ENCODE data around the gene SPTBN5. TPM values are rescaled to one million over a fixed set of nuclear protein-coding genes. Genes with fewer than 3 reads are reported as not detected.
A peak's percentile ranks its signal among the peaks of the same experiment; 100 is the strongest.

SPTBN5 gene
- total RNA-seq, 1 experiment from 2014 or later = 1.6 TPM

- DNase-seq (ENCODE audit: low spot score) = peak; percentile 91
Measured at GRCh38 chr15:41904541-41905005, 10.7 kb upstream of the SPTBN5 start.

DNA sequence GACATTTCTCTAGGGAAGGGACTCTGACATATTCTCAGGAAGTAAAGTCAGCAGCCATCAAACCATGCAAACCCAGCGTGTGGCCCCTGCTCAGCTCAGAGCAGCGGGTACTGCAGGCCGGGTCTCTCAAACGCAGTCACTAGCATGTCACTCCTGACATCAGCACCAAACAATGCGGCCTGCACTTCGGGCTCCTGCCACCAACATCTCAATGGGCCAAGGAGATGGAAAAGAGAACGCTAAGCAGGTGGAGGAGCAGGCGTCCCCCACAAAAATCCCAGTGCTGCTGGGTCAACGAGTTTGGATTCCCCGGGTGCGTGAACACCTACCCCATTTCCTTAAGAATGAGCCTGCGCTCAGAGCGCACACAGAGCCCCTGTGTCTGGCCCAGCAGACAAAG, 9.9 kb upstream of the SPTBN5 start:
- DNase-seq (ENCODE audit: low spot score) = no peak

DNA sequence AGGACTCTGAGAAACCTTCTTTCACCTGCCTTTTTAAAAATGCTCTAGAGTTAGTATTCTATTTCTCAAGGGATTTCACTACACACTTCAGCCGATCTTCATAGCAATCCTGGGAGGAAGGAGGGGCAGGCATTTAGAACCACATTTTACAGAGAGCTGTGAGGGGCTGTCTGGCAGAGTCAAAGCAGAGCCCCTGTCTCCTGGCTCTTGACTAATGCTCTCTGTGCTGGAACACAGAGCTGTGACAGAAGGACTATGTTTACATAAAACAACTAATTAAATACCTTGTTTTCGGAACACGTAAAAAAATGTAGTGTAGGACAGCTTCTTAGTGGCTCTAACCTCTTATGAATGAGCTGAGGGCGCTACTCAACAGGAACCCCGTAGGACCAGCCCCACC, 7.6 kb upstream of the SPTBN5 start:
- no peak for DNase-seq (ENCODE audit: low spot score)

GRCh38 chr15:41900526-41901380, 6.9 kb upstream of the SPTBN5 start:
- no peak for DNase-seq (ENCODE audit: low spot score)

GRCh38 chr15:41899854-41900442, 6.1 kb upstream of the SPTBN5 start:
- DNase-seq (ENCODE audit: low spot score) = no peak

DNA sequence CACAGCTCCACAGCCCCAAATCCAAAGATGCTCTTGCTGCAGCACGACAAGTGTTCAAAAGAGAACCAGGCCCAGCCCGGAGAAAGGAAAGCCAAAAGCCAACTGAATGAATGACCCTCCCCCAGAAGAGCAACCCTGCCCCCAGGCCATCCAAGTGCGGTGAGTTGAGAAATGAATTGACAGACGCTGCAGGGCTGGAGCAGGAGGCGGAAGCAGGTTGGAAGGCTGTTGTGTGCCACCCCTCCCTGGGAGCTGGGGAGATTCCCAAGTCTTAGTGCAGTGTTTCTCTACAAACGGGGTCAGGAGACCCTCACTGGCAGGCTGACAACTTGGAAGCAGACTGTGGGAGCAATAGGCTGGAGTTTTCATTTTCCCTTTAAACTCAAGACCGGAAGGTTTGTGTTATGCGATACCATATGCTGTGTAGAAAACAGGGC, 3.5 kb upstream of the SPTBN5 start:
- DNase-seq (ENCODE audit: low spot score) = no peak

GRCh38 chr15:41896566-41896965, 2.7 kb upstream of the SPTBN5 start:
- no peak for DNase-seq (ENCODE audit: low spot score)

- no peak for DNase-seq (ENCODE audit: low spot score)
Measured at GRCh38 chr15:41895957-41896356, 2.1 kb upstream of the SPTBN5 start.

- no peak for DNase-seq (ENCODE audit: low spot score)
Measured at GRCh38 chr15:41895491-41895890, 1.6 kb upstream of the SPTBN5 start.

DNA sequence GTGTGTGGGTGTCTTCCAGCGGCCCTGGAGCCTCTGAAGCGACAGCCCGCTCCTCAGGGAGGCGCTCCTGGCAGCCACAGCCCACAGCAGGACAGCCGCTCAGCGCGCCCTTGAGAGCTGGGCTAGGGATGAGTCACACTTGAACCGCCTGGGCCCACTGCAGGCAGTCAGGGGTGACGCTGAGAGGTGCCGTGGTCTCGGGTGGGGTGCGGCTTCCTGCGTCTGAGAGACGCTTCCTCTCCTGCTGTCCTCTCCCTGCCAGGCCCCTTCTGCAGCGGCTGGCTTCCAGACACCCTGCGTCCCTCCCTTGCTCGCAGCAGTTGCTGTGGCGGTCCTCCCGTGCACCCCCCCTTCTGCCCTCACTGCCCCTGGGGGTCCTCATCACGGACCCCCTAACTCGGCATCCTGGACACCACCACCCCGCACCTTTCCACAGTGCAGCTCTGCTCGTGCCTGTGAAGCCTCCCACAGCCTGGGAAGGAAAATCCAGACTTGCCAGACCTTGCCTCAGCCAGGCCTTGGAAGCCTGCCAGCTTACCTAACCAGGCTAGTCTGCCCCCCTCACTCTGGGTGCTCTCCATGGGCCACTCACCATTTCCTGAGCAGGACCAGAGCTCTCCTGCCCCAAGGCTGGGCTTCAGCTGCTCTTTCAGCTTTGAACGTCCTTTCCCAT, 1.1 kb upstream of the SPTBN5 start:
- peak; percentile 69 for DNase-seq (ENCODE audit: low spot score)

- no peak for DNase-seq (ENCODE audit: low spot score)
Measured at GRCh38 chr15:41894251-41894790, 468 bp upstream of the SPTBN5 start.

- no peak for DNase-seq (ENCODE audit: low spot score)
Measured at GRCh38 chr15:41892621-41893421, 1.0 kb downstream of the SPTBN5 start.

- no peak for DNase-seq (ENCODE audit: low spot score)
Measured at GRCh38 chr15:41891946-41892345, 1.9 kb downstream of the SPTBN5 start.

GRCh38 chr15:41891226-41891625, 2.6 kb downstream of the SPTBN5 start:
- no peak for DNase-seq (ENCODE audit: low spot score)

DNA sequence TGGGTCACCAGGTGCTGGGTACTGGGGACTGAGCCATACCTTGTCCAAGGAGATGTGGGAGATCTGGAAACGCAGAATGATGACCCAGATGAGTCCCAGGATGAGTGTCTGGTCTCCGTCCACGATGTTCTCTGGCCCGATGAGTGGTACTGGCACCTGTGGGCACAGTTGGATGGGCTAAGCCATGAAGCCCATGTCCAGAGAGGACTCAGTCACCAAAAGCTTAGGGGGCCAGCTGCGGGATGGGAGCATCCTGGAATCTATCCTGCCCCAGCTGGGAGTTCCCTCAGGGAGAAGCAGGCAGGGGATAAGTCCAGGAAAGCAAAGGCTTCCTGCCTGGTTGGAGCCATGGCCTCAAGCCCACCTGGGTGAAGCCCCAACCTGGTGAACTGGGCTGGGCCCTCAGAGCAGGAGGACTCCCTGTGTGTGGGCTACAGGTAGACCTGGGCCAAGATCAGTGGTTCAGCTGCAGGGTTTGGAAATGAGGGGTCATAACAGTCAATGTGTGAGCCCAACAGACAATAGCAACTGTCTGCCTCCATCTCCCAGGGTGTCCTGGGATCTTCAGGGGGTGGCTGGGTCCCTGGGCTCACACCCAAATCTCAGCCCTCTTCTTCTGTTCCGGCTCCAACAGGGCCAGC, 3.7 kb downstream of the SPTBN5 start:
- DNase-seq (ENCODE audit: low spot score) = no peak

DNA sequence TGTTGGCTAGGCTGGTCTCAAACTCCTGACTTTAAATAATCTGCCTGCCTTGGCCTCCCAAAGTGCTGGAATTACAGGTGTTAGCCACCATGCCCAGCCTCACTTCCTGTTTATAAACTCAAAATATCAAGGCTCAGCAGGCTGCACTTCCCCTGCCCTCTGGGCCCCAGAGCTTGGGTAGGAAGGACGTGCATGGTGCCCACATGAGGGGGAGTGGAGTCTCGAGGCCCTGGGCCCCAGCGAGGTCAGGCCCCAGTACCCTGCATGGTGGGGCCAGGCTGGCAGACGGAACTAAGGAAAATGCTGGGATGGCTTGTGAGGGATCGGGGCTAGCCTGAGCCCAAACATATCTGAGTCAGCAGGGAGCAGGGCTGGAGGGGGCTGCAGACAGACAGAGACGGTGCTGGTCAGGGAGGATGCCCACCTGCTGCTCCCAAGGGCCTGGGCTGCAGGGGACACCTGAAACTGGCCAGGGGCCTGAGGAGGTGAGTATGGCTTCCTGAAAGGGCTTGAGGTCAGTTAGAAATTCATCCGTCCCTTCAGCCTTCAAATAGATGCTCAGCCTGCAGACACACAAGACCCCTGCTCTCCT, 5.1 kb downstream of the SPTBN5 start:
- no peak for DNase-seq (ENCODE audit: low spot score)

DNA sequence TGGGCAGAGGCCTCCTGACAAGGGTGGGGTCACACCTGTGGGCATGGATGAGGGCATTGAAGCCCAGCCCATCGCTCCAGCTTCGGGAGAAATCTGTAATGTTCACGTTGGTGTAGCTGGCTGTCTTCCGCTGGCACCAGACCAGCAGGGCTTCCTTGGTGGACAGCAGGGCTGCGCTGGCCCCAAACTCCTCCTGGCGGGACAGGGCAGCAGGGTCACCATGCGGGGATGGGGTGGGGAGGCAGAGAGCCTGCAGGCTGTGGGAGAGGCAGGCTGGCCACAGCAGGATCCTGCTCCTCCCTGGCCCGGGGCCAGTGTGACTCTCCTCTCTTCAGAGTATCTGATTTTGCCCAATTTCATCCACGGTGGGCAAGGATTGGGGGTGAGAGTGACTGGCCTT, 6.0 kb downstream of the SPTBN5 start:
- no peak for DNase-seq (ENCODE audit: low spot score)

DNA sequence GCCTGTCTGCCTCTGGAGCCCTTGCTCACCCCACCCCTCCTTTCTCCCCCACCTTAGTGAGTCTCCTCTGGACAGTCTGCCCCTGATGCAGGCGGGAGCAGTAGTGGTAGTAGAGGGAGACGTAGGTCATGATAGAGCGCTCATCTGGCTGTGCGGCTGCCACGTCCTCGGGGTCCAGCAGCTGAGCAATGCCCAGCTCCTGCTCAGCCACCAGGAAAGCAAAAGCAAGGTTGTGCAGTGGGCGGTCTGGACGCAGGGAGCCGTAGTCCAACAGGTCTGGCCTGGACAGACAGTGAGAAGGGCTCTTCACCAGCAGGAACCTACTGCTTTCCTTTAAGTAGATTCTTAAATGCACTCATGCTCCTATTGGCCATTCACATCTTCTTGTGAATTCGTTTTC, 6.7 kb downstream of the SPTBN5 start:
- no peak for DNase-seq (ENCODE audit: low spot score)

DNA sequence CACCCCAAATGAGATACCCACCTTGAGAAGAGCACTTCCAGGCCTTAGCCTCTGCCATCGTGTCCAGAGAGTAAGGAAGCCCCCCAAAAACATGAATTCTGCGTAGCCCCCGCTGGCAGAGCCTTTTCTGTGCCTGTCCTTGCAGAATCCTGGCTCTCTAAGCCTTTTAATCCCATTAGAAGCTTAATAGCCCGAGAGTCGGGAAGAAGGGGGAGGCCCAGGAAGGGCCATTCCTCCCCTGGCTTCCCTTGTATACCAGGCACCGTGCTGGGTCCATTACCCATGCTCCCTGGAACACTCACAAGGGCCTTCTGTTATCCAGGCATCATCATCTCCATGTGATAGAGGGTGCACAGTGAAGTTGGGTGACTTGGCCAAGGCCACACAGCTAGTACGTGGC, 7.1 kb downstream of the SPTBN5 start:
- DNase-seq (ENCODE audit: low spot score) = no peak

DNA sequence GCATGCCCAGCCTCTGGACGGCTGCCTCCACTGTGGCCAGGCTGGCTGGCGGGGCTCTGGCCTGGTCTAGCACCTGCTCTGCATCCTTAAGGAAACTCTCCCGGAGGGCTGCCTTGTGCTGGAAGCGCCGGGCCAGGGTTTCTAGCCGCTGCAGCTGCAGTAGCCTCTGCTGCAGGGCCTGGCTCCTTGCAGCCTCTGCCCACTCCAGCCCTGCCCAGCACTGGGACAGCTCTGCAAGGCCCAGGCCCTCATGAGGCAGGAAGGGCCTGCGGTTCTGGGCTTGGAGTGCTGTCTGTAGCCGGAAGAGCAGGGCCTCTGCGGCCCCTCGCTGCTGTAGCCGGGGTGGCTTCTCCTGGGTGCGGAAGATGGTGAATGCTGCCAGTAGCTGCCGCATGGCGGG, 8.0 kb downstream of the SPTBN5 start:
- DNase-seq (ENCODE audit: low spot score) = no peak

DNA sequence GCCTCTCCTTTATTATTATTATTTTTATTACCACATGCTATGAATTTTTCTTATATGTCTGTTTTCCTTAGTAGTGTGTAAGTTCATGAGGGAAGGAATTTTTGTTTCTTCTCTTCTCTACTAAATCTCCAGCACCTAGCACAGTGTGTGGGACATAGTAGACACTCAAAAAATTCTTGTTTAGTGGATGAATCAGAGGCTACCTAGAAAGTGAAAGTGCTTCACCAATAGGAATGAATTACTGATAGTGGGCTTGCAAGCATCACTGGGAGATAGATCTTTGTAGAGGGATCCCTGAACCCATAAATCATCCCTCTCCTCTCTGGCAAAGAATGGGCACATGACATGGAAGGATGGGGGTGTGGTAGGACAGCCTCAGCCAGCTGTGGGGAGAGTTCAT, 8.5 kb downstream of the SPTBN5 start:
- DNase-seq (ENCODE audit: low spot score) = no peak

All from HT-29 (cell line).